Astrocyte of the cerebellum (primary cell): ENCODE data around the gene TENM3.
"Not testable (repeated sequence)": the region's sequence is repeated elsewhere in the genome, so short reads cannot be mapped to it uniquely, and the experiment has no call there.

ENCODE experiments used
- DNase-seq: peaks from one replicate; pipeline ENCODE4 v3.0.0-alpha.2; 2011; ENCODE audit warnings: low read depth
- H3K4me3 ChIP-seq: 2 replicates; pipeline ENCODE4 v1.5.1; 2011; ENCODE audit warnings: mild to moderate bottlenecking, low read depth, low read length, moderate library complexity
- CTCF ChIP-seq: IDR thresholded peaks from 2 replicates; pipeline ENCODE4 v1.5.1; 2012; ENCODE audit warnings: low read length, low read depth, moderate library complexity, mild to moderate bottlenecking; ENCODE audit errors: missing control alignments
- in situ Hi-C: cut with HindIII; loops from 2 replicates; pipeline ENCODE4 v1.10.0; 2017; ENCODE audit warnings: low sequenced_read_pairs

The TENM3 gene

DNA sequence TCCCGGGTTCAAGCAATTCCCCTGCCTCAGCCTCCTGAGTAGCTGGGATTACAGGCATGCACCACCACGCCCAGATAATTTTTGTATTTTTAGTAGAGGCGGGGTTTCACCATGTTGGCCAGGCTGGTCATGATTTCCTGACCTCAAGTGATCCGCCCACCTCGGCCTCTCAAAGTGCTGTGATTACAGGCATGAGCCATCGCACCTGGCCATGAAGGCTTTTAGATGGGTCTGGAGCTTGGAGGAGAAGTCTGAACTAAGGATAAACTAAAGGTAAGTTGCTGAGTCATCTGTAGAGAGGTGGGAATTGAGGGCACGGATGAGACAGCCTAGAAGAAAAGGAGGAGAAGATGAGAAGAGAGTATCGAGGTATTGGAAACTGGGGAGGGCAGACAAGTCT, at the start of gene TENM3:
Gene TENM3 (plus strand): TSS at position 199 of the 400 bp plus-strand sequence. CDS start 80,619 bp downstream, outside the sequence.
- in situ Hi-C loops, DNase-seq, H3K4me3 ChIP-seq: not testable (repeated sequence)

- in situ Hi-C loops = no loop called here
Observed at GRCh38 chr4:182194091-182194824, 48.9 kb upstream of the TENM3 start.

GRCh38 chr4:182197611-182198010, 45.6 kb upstream of the TENM3 start:
- no peak for DNase-seq
- H3K4me3 ChIP-seq = no peak overlapping the region
- TF ChIP-seq CTCF = no peak
- in situ Hi-C loops = no loop called here

More at GRCh38 chr4:182194091-182194824, 48.9 kb upstream of the TENM3 start:
- no peak for DNase-seq
- no peak overlapping the region for H3K4me3 ChIP-seq
- TF ChIP-seq CTCF = no peak

DNA sequence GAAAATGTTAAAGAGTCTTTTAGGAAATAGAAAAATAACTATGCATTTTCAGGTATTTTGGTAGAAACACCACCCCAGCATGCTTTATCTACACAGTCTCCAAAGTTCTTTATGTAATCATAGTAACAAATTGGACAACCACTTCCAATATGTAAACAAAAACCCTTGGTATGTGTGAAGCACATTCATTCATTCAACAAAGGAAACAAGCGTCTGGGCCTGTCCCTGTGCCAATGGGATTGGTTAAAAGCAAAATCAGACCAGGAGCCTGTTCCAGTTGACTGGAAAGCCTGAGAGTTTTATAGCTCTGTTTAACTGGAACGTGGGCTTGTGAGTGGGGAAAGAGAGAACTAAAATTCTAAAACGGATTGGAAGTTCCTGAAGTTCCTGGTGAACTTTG, 41.3 kb upstream of the TENM3 start:
- in situ Hi-C loops = no loop called here
- H3K4me3 ChIP-seq = no peak overlapping the region
- no peak for TF ChIP-seq CTCF

DNA sequence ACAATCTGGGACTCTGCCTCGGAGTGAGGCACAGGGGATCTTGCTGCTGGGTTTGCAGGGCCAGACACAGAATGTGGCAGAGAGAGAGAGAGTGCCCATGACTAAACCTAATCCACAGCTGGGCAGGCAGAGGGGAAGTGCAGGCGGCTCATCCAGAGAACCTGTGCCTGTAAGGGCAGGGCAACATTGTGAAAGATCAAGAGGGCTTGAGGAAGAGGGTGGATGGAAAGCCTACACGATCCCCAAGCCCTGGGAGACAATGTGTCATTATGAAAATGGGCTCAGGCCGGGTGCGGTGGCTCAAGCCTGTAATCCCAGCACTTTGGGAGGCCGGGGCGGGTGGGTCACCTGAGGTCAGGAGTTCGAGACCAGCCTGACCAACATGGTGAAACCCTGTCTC, 40.6 kb upstream of the TENM3 start:
- no peak for DNase-seq
- no peak for TF ChIP-seq CTCF
- no peak overlapping the region for H3K4me3 ChIP-seq
- in situ Hi-C loops = no loop called here

More for the DNA sequence above, 41.3 kb upstream of the TENM3 start:
- DNase-seq = no peak

GRCh38 chr4:182203872-182204411, 39.3 kb upstream of the TENM3 start:
- H3K4me3 ChIP-seq = no peak overlapping the region
- in situ Hi-C loops = no loop called here
- DNase-seq = no peak
- TF ChIP-seq CTCF = no peak

GRCh38 chr4:182205306-182205705, 37.9 kb upstream of the TENM3 start:
- no peak for TF ChIP-seq CTCF
- no peak overlapping the region for H3K4me3 ChIP-seq
- no peak for DNase-seq
- in situ Hi-C loops = no loop called here
